Activated naive CD8-positive, alpha-beta T cell treated with anti-CD3 and anti-CD28 coated beads for 36 hours (primary cell): ENCODE results near the gene IL17A. TPM values are rescaled to one million over a fixed set of nuclear protein-coding genes. Genes with fewer than 3 reads are reported as not detected.
A peak's percentile ranks its signal among the peaks of the same experiment; 100 is the strongest.
"Not testable (repeated sequence)": the region's sequence is repeated elsewhere in the genome, so short reads cannot be mapped to it uniquely, and the experiment has no call there.

Experiments
- DNase-seq: peaks from one replicate; pipeline ENCODE4 v3.0.0; 2021
- H3K27ac Mint-ChIP-seq: one replicate; pipeline ENCODE4 v1.8.0; 2022; ENCODE audit warnings: mild to moderate bottlenecking, moderate library complexity, mixed read lengths
- H3K27me3 Mint-ChIP-seq: one replicate; pipeline ENCODE4 v1.8.0; 2022; ENCODE audit warnings: mild to moderate bottlenecking, mixed read lengths
- H3K36me3 Mint-ChIP-seq: one replicate; pipeline ENCODE4 v1.8.0; 2021; ENCODE audit warnings: mild to moderate bottlenecking, mixed read lengths
- H3K4me1 Mint-ChIP-seq: one replicate; pipeline ENCODE4 v1.8.0; 2021; ENCODE audit warnings: mixed read lengths
- H3K4me3 Mint-ChIP-seq: one replicate; pipeline ENCODE4 v1.8.0; 2022; ENCODE audit warnings: mild to moderate bottlenecking, moderate library complexity, mixed read lengths
- H3K9me3 Mint-ChIP-seq: one replicate; pipeline ENCODE4 v1.8.0; 2022; ENCODE audit warnings: mixed read lengths
- total RNA-seq, 2 experiments: library from RNA; stranded (reverse); gene quantifications; one replicate each; pipeline ENCODE4 v1.2.3, GENCODE V29; 2021

IL17A gene
- total RNA-seq, 2 experiments from 2014 or later = not detected

- peaks cover under 1% of the 10 kb centered on the region for H3K4me1 Mint-ChIP-seq
- no peak overlapping the region for H3K4me3 Mint-ChIP-seq
- H3K27ac Mint-ChIP-seq = no peak overlapping the region
- no peaks in the 10 kb centered on the region for H3K36me3 Mint-ChIP-seq
- peaks cover 44% of the 10 kb centered on the region for H3K27me3 Mint-ChIP-seq
- no peaks in the 10 kb centered on the region for H3K9me3 Mint-ChIP-seq
- DNase-seq = no peak
Observed at GRCh38 chr6:52186480-52186879, 305 bp downstream of the IL17A start.

DNA sequence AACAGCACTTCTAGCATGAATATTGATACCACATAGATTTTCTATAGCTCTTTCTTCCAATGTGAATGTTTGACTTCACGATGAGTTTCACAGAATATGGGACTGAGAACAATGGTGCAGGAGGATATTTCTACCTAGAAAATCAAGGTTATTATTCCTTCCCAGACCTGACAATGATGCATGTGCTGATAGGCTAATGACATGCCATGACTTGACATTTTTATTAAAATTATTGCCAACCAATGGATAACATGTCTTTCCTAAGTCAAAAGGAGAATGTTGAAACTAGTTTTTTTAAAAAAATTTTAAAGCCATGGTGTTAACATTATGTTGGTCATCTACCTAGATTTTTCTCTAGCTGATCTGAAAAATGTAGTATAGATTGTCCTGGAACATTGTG lies 923 bp downstream of the IL17A start:
- no peak overlapping the region for H3K27ac Mint-ChIP-seq
- no peak for DNase-seq
- H3K9me3 Mint-ChIP-seq = no peaks in the 10 kb centered on the region
- H3K4me3 Mint-ChIP-seq = no peak overlapping the region
- H3K4me1 Mint-ChIP-seq = no peaks in the 10 kb centered on the region
- peaks cover 49% of the 10 kb centered on the region for H3K27me3 Mint-ChIP-seq
- no peaks in the 10 kb centered on the region for H3K36me3 Mint-ChIP-seq

GRCh38 chr6:52189974-52190373 lies 3.8 kb downstream of the IL17A start:
- Mint-ChIP-seq H3K4me3 (no peak overlapping the region), H3K4me1 (no peaks in the 10 kb centered on the region), H3K9me3 (no peaks in the 10 kb centered on the region), H3K27ac (no peak overlapping the region), H3K27me3 (peaks cover 37% of the 10 kb centered on the region), H3K36me3 (no peaks in the 10 kb centered on the region)
- DNase-seq = no peak

GRCh38 chr6:52190409-52190808 lies 4.2 kb downstream of the IL17A start:
- Mint-ChIP-seq H3K4me1 (no peaks in the 10 kb centered on the region), H3K27me3 (peaks cover 37% of the 10 kb centered on the region), H3K36me3 (no peaks in the 10 kb centered on the region), H3K27ac (no peak overlapping the region), H3K4me3 (no peak overlapping the region), H3K9me3 (no peaks in the 10 kb centered on the region)
- no peak for DNase-seq

GRCh38 chr6:52191824-52192223 lies 5.6 kb downstream of the IL17A start:
- no peaks in the 10 kb centered on the region for H3K4me1 Mint-ChIP-seq
- H3K36me3 Mint-ChIP-seq = no peaks in the 10 kb centered on the region
- peaks cover 30% of the 10 kb centered on the region for H3K27me3 Mint-ChIP-seq
- H3K4me3 Mint-ChIP-seq = no peak overlapping the region
- DNase-seq = no peak
- no peak overlapping the region for H3K27ac Mint-ChIP-seq
- no peaks in the 10 kb centered on the region for H3K9me3 Mint-ChIP-seq

GRCh38 chr6:52195886-52196285 lies 9.7 kb downstream of the IL17A start:
- H3K27me3 Mint-ChIP-seq = peaks cover 31% of the 10 kb centered on the region
- peaks cover 2% of the 10 kb centered on the region for H3K4me1 Mint-ChIP-seq
- no peaks in the 10 kb centered on the region for H3K36me3 Mint-ChIP-seq
- H3K27ac Mint-ChIP-seq = no peak overlapping the region
- DNase-seq = no peak
- no peak overlapping the region for H3K4me3 Mint-ChIP-seq
- peaks cover 19% of the 10 kb centered on the region for H3K9me3 Mint-ChIP-seq

- not testable (repeated sequence) for H3K36me3 Mint-ChIP-seq, H3K4me1 Mint-ChIP-seq, DNase-seq, H3K4me3 Mint-ChIP-seq, H3K27ac Mint-ChIP-seq
- H3K9me3 Mint-ChIP-seq = peaks cover 25% of the 10 kb centered on the region
- peaks cover 31% of the 10 kb centered on the region for H3K27me3 Mint-ChIP-seq
Observed at GRCh38 chr6:52200088-52200487, 13.9 kb downstream of the IL17A start.

DNA sequence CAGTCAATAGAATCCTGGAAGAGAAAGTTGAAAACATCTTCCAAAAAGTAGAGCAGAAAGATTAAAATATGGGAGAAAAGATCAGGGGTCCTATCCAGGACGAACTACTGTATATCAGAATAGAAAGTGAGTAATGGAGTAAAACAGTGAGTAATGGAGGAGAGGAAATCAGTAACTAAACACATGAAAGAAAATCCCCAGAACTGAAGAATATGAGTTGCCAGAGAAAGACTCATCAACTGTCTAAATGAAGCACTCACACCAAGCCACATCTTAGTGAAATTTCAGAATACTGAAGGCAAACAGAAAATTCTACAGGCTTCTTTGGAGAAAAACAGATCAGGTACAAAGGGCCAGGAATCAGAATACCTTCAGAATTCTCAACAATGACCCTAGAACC lies 14.9 kb downstream of the IL17A start:
- peaks cover 27% of the 10 kb centered on the region for H3K27me3 Mint-ChIP-seq
- peak overlapping the region; percentile 16 for H3K27ac Mint-ChIP-seq
- H3K9me3 Mint-ChIP-seq = peaks cover 25% of the 10 kb centered on the region
- H3K36me3 Mint-ChIP-seq = peaks cover 2% of the 10 kb centered on the region
- H3K4me3 Mint-ChIP-seq = no peak overlapping the region
- DNase-seq = no peak
- H3K4me1 Mint-ChIP-seq = peaks cover 9% of the 10 kb centered on the region

DNA sequence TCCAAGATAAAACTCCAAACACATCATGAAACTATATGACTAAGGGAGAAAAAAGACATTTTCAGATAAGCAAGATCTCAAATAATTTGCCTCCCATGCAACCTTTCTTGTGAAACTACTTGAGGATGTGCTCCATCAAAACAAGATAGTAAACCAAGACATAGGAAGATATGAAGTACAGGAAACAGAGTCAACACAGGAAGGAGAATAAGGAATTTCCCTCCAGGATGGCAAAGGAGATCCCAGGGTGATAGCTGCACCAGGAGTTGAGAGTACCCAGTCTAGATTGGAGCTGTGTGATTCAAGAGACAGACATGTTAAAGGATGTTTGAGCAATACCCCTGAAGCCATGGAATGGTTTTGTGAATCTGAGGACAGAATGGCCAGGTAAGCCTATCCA lies 15.3 kb downstream of the IL17A start:
- peaks cover 2% of the 10 kb centered on the region for H3K36me3 Mint-ChIP-seq
- no peak overlapping the region for H3K27ac Mint-ChIP-seq
- DNase-seq = no peak

DNA sequence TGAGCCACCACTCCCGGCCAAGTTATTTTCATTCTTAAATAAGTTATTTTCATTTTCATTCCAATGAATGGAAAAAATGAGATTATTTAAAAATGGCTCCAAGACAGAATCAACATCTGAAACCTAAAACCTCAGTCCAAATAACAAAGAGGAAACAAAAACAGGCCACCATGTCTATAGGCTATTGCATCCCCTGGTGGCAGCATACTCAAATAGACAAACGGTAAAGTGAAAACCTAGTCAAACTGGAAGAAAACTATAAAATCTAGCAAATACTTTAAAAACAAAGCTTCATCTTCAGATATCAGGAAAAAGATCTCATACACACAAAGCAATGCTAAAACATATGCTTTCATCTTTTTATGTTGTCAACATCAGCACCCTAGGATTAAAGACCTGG lies 20.9 kb downstream of the IL17A start:
- DNase-seq = no peak
- no peaks in the 10 kb centered on the region for H3K9me3 Mint-ChIP-seq
- H3K4me1 Mint-ChIP-seq = no peaks in the 10 kb centered on the region
- no peak overlapping the region for H3K4me3 Mint-ChIP-seq
- no peak overlapping the region for H3K27ac Mint-ChIP-seq
- H3K36me3 Mint-ChIP-seq = no peaks in the 10 kb centered on the region
- H3K27me3 Mint-ChIP-seq = peaks cover 25% of the 10 kb centered on the region

More for the DNA sequence above, 15.3 kb downstream of the IL17A start:
- Mint-ChIP-seq H3K4me1 (peaks cover 9% of the 10 kb centered on the region), H3K4me3 (no peak overlapping the region), H3K9me3 (peaks cover 25% of the 10 kb centered on the region), H3K27me3 (peaks cover 27% of the 10 kb centered on the region)

DNA sequence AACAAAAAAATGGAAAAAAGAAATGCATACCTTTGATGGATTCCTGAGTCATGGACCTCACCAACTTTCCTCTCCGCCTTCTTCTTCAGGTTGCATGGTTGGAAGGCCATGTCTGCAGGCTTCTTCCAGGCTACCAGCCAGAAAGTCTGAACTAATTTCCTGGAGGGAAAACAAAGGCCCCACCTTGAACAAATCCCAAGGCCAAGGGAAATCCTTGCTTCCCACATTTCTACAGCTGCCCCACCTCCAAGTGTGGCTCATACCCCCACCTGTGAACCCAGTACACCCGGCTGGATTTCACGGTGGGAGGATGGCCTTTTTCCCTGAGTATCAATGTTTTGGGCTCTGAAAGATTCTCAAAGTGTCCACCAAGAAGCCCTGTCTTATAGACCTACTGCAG lies 22.4 kb downstream of the IL17A start:
- H3K4me1 Mint-ChIP-seq = no peaks in the 10 kb centered on the region
- no peaks in the 10 kb centered on the region for H3K36me3 Mint-ChIP-seq
- H3K27ac Mint-ChIP-seq = no peak overlapping the region
- H3K9me3 Mint-ChIP-seq = no peaks in the 10 kb centered on the region
- DNase-seq = no peak
- H3K27me3 Mint-ChIP-seq = peaks cover 32% of the 10 kb centered on the region
- H3K4me3 Mint-ChIP-seq = no peak overlapping the region

DNA sequence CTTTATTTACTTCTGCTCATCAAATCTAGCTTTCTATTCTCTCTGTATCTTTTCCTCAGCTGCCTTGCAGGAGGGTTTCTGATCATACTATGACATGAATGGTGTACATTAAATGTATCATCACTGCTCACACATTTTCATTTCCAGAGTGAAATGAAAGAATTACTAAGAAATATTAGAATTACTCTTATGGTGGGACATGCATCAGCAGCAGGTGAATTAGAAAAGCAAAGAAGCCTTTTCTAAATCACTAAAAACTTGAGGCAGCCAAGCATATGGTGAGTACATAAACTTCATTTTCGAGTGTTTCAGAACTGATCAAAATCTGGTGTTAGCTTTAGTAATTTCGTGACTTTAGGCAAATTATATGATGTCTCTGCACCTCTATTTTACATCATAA lies 23.6 kb downstream of the IL17A start:
- no peak for DNase-seq
- H3K9me3 Mint-ChIP-seq = no peaks in the 10 kb centered on the region
- no peaks in the 10 kb centered on the region for H3K36me3 Mint-ChIP-seq
- H3K27me3 Mint-ChIP-seq = peaks cover 32% of the 10 kb centered on the region
- H3K4me1 Mint-ChIP-seq = no peaks in the 10 kb centered on the region
- H3K27ac Mint-ChIP-seq = no peak overlapping the region
- H3K4me3 Mint-ChIP-seq = no peak overlapping the region

GRCh38 chr6:52210227-52210626 lies 24.1 kb downstream of the IL17A start:
- peaks cover 32% of the 10 kb centered on the region for H3K27me3 Mint-ChIP-seq
- no peak for DNase-seq
- H3K27ac Mint-ChIP-seq = no peak overlapping the region
- H3K4me3 Mint-ChIP-seq = no peak overlapping the region
- H3K9me3 Mint-ChIP-seq = no peaks in the 10 kb centered on the region
- no peaks in the 10 kb centered on the region for H3K4me1 Mint-ChIP-seq
- no peaks in the 10 kb centered on the region for H3K36me3 Mint-ChIP-seq

DNA sequence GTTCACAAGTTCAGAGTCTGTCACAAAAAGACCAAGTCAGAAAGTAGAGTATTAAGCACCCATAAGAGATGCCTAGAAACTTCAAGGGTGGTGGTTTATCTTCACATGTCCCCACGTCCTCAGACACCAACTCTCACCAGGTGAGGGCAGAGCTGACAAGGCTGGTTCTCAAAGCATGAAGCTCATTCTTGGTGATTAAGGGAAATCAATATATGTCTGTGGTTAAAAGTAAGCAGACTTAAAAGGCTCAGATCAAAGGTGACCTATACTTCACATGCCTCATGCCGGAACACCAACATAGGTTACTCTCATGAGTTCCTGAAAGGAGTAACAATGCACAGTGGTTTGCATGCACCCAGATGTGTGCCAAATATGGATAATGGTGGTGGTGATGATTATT lies 27.0 kb downstream of the IL17A start:
- Mint-ChIP-seq H3K4me1 (no peaks in the 10 kb centered on the region), H3K27ac (no peak overlapping the region), H3K9me3 (no peaks in the 10 kb centered on the region), H3K27me3 (peaks cover 32% of the 10 kb centered on the region), H3K4me3 (no peak overlapping the region), H3K36me3 (no peaks in the 10 kb centered on the region)
- DNase-seq = peak; percentile 27

DNA sequence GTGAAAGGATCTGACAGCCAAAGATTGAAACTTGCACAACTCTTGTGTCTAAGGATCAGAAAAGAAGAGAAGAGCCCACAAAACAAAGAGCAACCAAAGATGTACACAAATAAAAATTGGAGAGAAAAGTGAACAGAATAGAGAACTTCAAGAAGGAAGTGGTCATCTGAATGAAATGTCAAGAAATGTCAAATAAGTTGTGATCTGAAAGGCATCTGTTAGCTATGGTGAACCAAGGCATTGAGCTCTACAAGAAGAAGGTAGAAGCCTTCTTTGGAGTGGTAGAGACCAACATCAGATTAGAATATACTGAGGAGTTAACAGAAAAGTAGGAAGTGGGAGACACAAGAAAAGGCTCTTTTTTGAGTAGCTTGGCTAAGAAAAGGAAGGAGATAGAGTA lies 29.6 kb downstream of the IL17A start:
- Mint-ChIP-seq H3K9me3 (no peaks in the 10 kb centered on the region), H3K36me3 (no peaks in the 10 kb centered on the region), H3K27ac (no peak overlapping the region), H3K4me1 (no peaks in the 10 kb centered on the region), H3K27me3 (peaks cover 18% of the 10 kb centered on the region), H3K4me3 (no peak overlapping the region)
- DNase-seq = no peak

GRCh38 chr6:52216932-52217575 lies 30.9 kb downstream of the IL17A start:
- Mint-ChIP-seq H3K4me1 (peaks cover 7% of the 10 kb centered on the region), H3K27ac (no peak overlapping the region)

More at GRCh38 chr6:52216932-52217575, 30.9 kb downstream of the IL17A start:
- no peak for DNase-seq
- H3K27me3 Mint-ChIP-seq = peaks cover 17% of the 10 kb centered on the region
- H3K4me3 Mint-ChIP-seq = no peak overlapping the region
- no peaks in the 10 kb centered on the region for H3K9me3 Mint-ChIP-seq
- H3K36me3 Mint-ChIP-seq = no peaks in the 10 kb centered on the region
